H1 (cell line): ENCODE data around the gene ST3GAL3. TPM values are rescaled to one million over a fixed set of nuclear protein-coding genes. Genes with fewer than 3 reads are reported as not detected.
A peak's percentile ranks its signal among the peaks of the same experiment; 100 is the strongest.

Source experiments
- CTCF ChIA-PET: fragments of 300-600 bp; sonication (Branson Sonifier 250); formaldehyde crosslinking; loops from one replicate; lab custom pipeline; 2021; ENCODE audit not compliant: partially characterized antibody; lab: Charles Lee
- POLR2A ChIA-PET: fragments of 300-600 bp; sonication (Branson Sonifier 250); formaldehyde crosslinking; loops from one replicate; lab custom pipeline; 2021; ENCODE audit warnings: inconsistent platforms; ENCODE audit not compliant: partially characterized antibody; lab: Charles Lee
- DNase-seq, 2 experiments: peaks; one replicate each; pipeline versions ENCODE4 v3.0.0 to v3.0.0-alpha.2; 2010 to 2022; ENCODE audit warnings: low spot score in 2 of 2, low read depth in 1 of 2, mixed read lengths in 1 of 2
- FAIRE-seq: peaks from 2 replicates; lab custom pipeline; 2011; peaks lifted over from hg19 to GRCh38; lab: Jason Lieb, UNC
- H2AFZ ChIP-seq: 2 replicates; pipeline ENCODE4 v1.8.1; 2012; ENCODE audit warnings: low read length, inconsistent platforms
- H2AK5ac ChIP-seq: 2 replicates; pipeline ENCODE4 v1.6.1; 2013; ENCODE audit warnings: low read depth, low read length
- H2BK120ac ChIP-seq: replicated peaks from 2 replicates; pipeline ENCODE3; 2013; ENCODE audit warnings: low read depth, low read length, inconsistent platforms
- H2BK12ac ChIP-seq: 2 replicates; pipeline ENCODE4 v1.6.1; 2013; ENCODE audit warnings: low read depth, low read length
- H2BK15ac ChIP-seq: 2 replicates; pipeline ENCODE4 v1.6.1; 2013; ENCODE audit warnings: low read length
- H2BK20ac ChIP-seq: 2 replicates; pipeline ENCODE4 v1.6.1; 2013; ENCODE audit warnings: low read length
- H2BK5ac ChIP-seq: 2 replicates; pipeline ENCODE4 v1.6.1; 2013; ENCODE audit warnings: low read depth, low read length
- H3K14ac ChIP-seq: 2 replicates; pipeline ENCODE4 v1.6.1; 2013; ENCODE audit warnings: inconsistent platforms; ENCODE audit not compliant: insufficient read length
- H3K18ac ChIP-seq: 2 replicates; pipeline ENCODE4 v1.6.1; 2013; ENCODE audit warnings: low read length; ENCODE audit errors: extremely low read depth
- H3K23ac ChIP-seq: 2 replicates; pipeline ENCODE4 v1.6.1; 2013; ENCODE audit warnings: inconsistent platforms; ENCODE audit not compliant: insufficient read length
- H3K23me2 ChIP-seq: 2 replicates; pipeline ENCODE4 v1.6.1; 2013; ENCODE audit warnings: low read depth, low read length
- H3K27ac ChIP-seq: 2 replicates; pipeline ENCODE4 v1.6.1; 2011; ENCODE audit warnings: low read depth, low read length, inconsistent platforms
- H3K27me3 ChIP-seq, 4 experiments: replicated peaks in 1 of 4; 1 replicate in 1 of 4; 2 replicates in 3 of 4; pipeline versions ENCODE4 v1.6.1 to v1.8.1; 2011 to 2013; ENCODE audit warnings: low read length in 3 of 4, mild to moderate bottlenecking in 3 of 4, inconsistent platforms in 2 of 4, mixed read lengths in 2 of 4, moderate library complexity in 1 of 4; ENCODE audit not compliant: control insufficient read depth in 3 of 4, insufficient read depth in 3 of 4; ENCODE audit errors: extremely low read depth in 1 of 4
- H3K36me3 ChIP-seq, 4 experiments: 2 replicates each; pipeline versions ENCODE4 v1.6.1 to v1.8.1; 2011 to 2013; ENCODE audit warnings: mild to moderate bottlenecking in 4 of 4, low read length in 3 of 4, moderate library complexity in 2 of 4, control low read depth in 1 of 4, inconsistent platforms in 1 of 4; ENCODE audit not compliant: insufficient read depth in 4 of 4, control insufficient read depth in 2 of 4
- H3K4ac ChIP-seq: replicated peaks from 2 replicates; pipeline ENCODE3; 2013; ENCODE audit warnings: low read length, low read depth, mixed read lengths, inconsistent platforms; ENCODE audit not compliant: insufficient read length
- H3K4me1 ChIP-seq, 4 experiments: replicated peaks in 1 of 4; 1 replicate in 1 of 4; 2 replicates in 3 of 4; pipeline versions ENCODE4 v1.6.1 to v1.8.1; 2011 to 2013; ENCODE audit warnings: low read length in 3 of 4, inconsistent platforms in 2 of 4, mixed read lengths in 1 of 4; ENCODE audit not compliant: insufficient read depth in 4 of 4, control insufficient read depth in 3 of 4
- H3K4me2 ChIP-seq, 2 experiments: 2 replicates each; pipeline versions ENCODE4 v1.6.1 to v1.8.1; 2011 to 2013; ENCODE audit warnings: low read depth in 2 of 2, low read length in 2 of 2, control low read depth in 1 of 2, inconsistent platforms in 1 of 2, mild to moderate bottlenecking in 1 of 2; ENCODE audit not compliant: insufficient read depth in 1 of 2
- H3K4me3 ChIP-seq, 4 experiments: fragments of 200-600, 300-600 bp in 1 of 4; sonication (generic), shearing (Covaris generic), sonication (Bioruptor Twin) in 1 of 4; 2 replicates each; pipeline versions ENCODE4 v1.5.1 to v1.8.1; 2011 to 2016; ENCODE audit warnings: low read length in 4 of 4, low read depth in 3 of 4, control low read depth in 2 of 4, inconsistent platforms in 2 of 4, mild to moderate bottlenecking in 2 of 4, mixed read lengths in 1 of 4, moderate library complexity in 1 of 4; ENCODE audit not compliant: insufficient read depth in 2 of 4; ENCODE audit errors: extremely low read depth in 1 of 4
- H3K56ac ChIP-seq: replicated peaks from 2 replicates; pipeline ENCODE3; 2013; ENCODE audit warnings: low read depth, mild to moderate bottlenecking, mixed read lengths, low read length, inconsistent platforms; ENCODE audit not compliant: insufficient read length
- H3K79me1 ChIP-seq: 2 replicates; pipeline ENCODE4 v1.6.1; 2013; ENCODE audit warnings: low read depth, low read length, control low read depth
- H3K79me2 ChIP-seq, 2 experiments: 2 replicates each; pipeline versions ENCODE4 v1.6.1 to v1.8.1; 2012 to 2013; ENCODE audit warnings: low read length in 2 of 2, mild to moderate bottlenecking in 2 of 2, inconsistent platforms in 1 of 2; ENCODE audit not compliant: insufficient read depth in 2 of 2, control insufficient read depth in 1 of 2
- H3K9ac ChIP-seq, 4 experiments: replicated peaks in 1 of 4; 1 replicate in 1 of 4; 2 replicates in 3 of 4; pipeline versions ENCODE4 v1.6.1 to v1.8.1; 2011 to 2013; ENCODE audit warnings: low read depth in 3 of 4, low read length in 3 of 4, control low read depth in 2 of 4, mild to moderate bottlenecking in 2 of 4, moderate library complexity in 2 of 4, inconsistent platforms in 1 of 4; ENCODE audit errors: extremely low read depth in 1 of 4
- H3K9me3 ChIP-seq, 2 experiments: 2 replicates each; pipeline versions ENCODE4 v1.6.1 to v1.8.1; 2012 to 2013; ENCODE audit warnings: mild to moderate bottlenecking in 2 of 2, moderate library complexity in 2 of 2, control low read depth in 1 of 2, inconsistent platforms in 1 of 2, low read depth in 1 of 2, low read length in 1 of 2, mixed read lengths in 1 of 2; ENCODE audit not compliant: insufficient read depth in 2 of 2
- H4K20me1 ChIP-seq, 2 experiments: replicated peaks in 1 of 2; 2 replicates each; pipeline versions ENCODE3 to v1.8.1; 2011 to 2013; ENCODE audit warnings: inconsistent platforms in 2 of 2, low read length in 2 of 2, mild to moderate bottlenecking in 1 of 2; ENCODE audit not compliant: insufficient read depth in 2 of 2, control insufficient read depth in 1 of 2
- H4K5ac ChIP-seq: 2 replicates; pipeline ENCODE4 v1.6.1; 2013; ENCODE audit warnings: low read length, low read depth, mixed read lengths, inconsistent platforms; ENCODE audit not compliant: insufficient read length
- H4K8ac ChIP-seq: 2 replicates; pipeline ENCODE4 v1.8.0; 2013; ENCODE audit warnings: mild to moderate bottlenecking, moderate library complexity, low read length, inconsistent platforms; ENCODE audit not compliant: insufficient read depth; ENCODE audit errors: extremely low read depth
- H4K91ac ChIP-seq: replicated peaks from 2 replicates; pipeline ENCODE3; 2013; ENCODE audit warnings: low read length, mixed read lengths, inconsistent platforms; ENCODE audit not compliant: insufficient read length
- ASH2L ChIP-seq: fragments of 200-600, 300-600 bp; sonication (generic); IDR thresholded peaks from one replicate; pipeline ENCODE4 v1.7.1; 2017; ENCODE audit warnings: low read length
- GTF2F1 ChIP-seq: IDR thresholded peaks from 2 replicates; pipeline ENCODE4 v1.6.1; 2012; ENCODE audit warnings: low read depth, low read length, improper control_type of control experiment, borderline replicate concordance
- HDAC2 ChIP-seq, 2 experiments: fragments of 300-600 bp in 1 of 2; sonication (generic) in 1 of 2; IDR thresholded peaks; 2 replicates each; pipeline ENCODE4 v1.6.1; 2011 to 2012; ENCODE audit warnings: low read depth in 2 of 2, low read length in 2 of 2, mild to moderate bottlenecking in 2 of 2, moderate library complexity in 2 of 2, borderline replicate concordance in 1 of 2, inconsistent platforms in 1 of 2
- HDAC6 ChIP-seq: IDR thresholded peaks from one replicate; pipeline ENCODE4 v1.7.1; 2012; ENCODE audit warnings: low read depth, mild to moderate bottlenecking, inconsistent platforms, low read length, moderate library complexity
- POLR2AphosphoS5 ChIP-seq: IDR thresholded peaks from 2 replicates; pipeline ENCODE4 v1.6.1; 2011; ENCODE audit warnings: low read depth, low read length
- SIN3A ChIP-seq, 2 experiments: IDR thresholded peaks in 1 of 2; conservative IDR thresholded peaks in 1 of 2; 2 replicates each; pipeline ENCODE4 v1.6.1; 2011 to 2012; ENCODE audit warnings: low read length in 2 of 2, improper control_type of control experiment in 1 of 2, low read depth in 1 of 2, mild to moderate bottlenecking in 1 of 2
- SP4 ChIP-seq: IDR thresholded peaks from 2 replicates; pipeline ENCODE4 v1.6.1; 2012; ENCODE audit warnings: low read length, inconsistent platforms
- SUZ12 ChIP-seq: fragments of 200-600 bp; sonication (generic); IDR thresholded peaks from 2 replicates; pipeline ENCODE4 v1.6.1; 2012; ENCODE audit warnings: mild to moderate bottlenecking, inconsistent platforms, low read length, moderate library complexity, mixed read lengths
- USF2 ChIP-seq: IDR thresholded peaks from 2 replicates; pipeline ENCODE4 v1.6.1; 2011; ENCODE audit warnings: low read length, improper control_type of control experiment
- YY1 ChIP-seq: IDR thresholded peaks from 2 replicates; pipeline ENCODE4 v1.6.1; 2011; ENCODE audit warnings: low read depth, mild to moderate bottlenecking, low read length
- WGBS, 2 experiments: shearing (Covaris generic) in 1 of 2; methylation state at CpG; one replicate each; pipeline versions ENCODE4 v1.1.6 to v1.1.7; 2013 to 2015; ENCODE audit warnings: low lambda C conversion rate in 2 of 2, mixed read lengths in 2 of 2, inconsistent platforms in 1 of 2, low coverage in 1 of 2, missing lambda C conversion rate in 1 of 2; ENCODE audit not compliant: insufficient replicate concordance in 2 of 2, insufficient coverage in 1 of 2, insufficient read length in 1 of 2; ENCODE audit errors: extremely low coverage in 1 of 2, missing lambda C conversion rate in 1 of 2; 5-methylcytosine and 5-hydroxymethylcytosine counted together
- polyA plus RNA-seq, 7 experiments: library from polyadenylated mRNA; depleted of rRNA in 3 of 7; stranded (reverse) in 5 of 7; unstranded in 2 of 7; fragments of >200 nt in 5 of 7; fragments of 200-250 nt in 2 of 7; gene quantifications; 1 replicate in 5 of 7; 2 replicates in 1 of 7; 4 replicates in 1 of 7; pipeline versions ENCODE4 v1.2.1 to v1.2.3, GENCODE V29; 2011 to 2013; ENCODE audit warnings: missing spikeins in 2 of 7, mixed read lengths in 2 of 7
- total RNA-seq: library from RNA; stranded (reverse); fragmentation: NEBNext Ultra II Directional; extraction: Animal tissue kit (Norgen Biotek cat#: 25700); gene quantifications from 2 replicates; pipeline ENCODE4 v1.2.1, GENCODE V29; 2021

The ST3GAL3 gene
- total and polyA plus RNA-seq, 2 of the 8 experiments (the other 6 are each of a cell fraction or from before 2014, with no cell fraction given): 6.8 to 7.0 TPM

- Histone ChIP-seq H3K4me1 (peaks cover 0 to 4% (median 0%) of the 10 kb centered on the region in 4 experiments; a peak in 2 of 7 replicates), H3K9ac (no peak overlapping the region), H4K20me1 (no peaks in the 10 kb centered on the region), H3K4ac (no peak overlapping the region), H3K4me3 (no peak overlapping the region), H2BK20ac (0 out of 2 replicates have a peak overlapping the region, but pooled peaks have one; percentile 21), H3K18ac (no peak overlapping the region), H2BK15ac (no peak overlapping the region), H3K27ac (no peak overlapping the region), H2BK120ac (no peak overlapping the region), H3K56ac (no peak overlapping the region), H3K36me3 (no peaks in the 10 kb centered on the region), H3K4me2 (no peak overlapping the region), H3K23me2 (no peaks in the 10 kb centered on the region), H2AFZ (no peak overlapping the region), H3K14ac (no peak overlapping the region), H2AK5ac (0 out of 2 replicates have a peak overlapping the region, but pooled peaks have one; percentile 65), H2BK12ac (no peak overlapping the region), H3K79me2 (no peaks in the 10 kb centered on the region), H3K23ac (no peak overlapping the region), H4K5ac (no peak overlapping the region), H3K27me3 (no peaks in the 10 kb centered on the region), H2BK5ac (no peak overlapping the region), H3K79me1 (no peaks in the 10 kb centered on the region), H4K91ac (peak overlapping the region; percentile 29), H3K9me3 (peaks cover 0 to 6% of the 10 kb centered on the region in 2 experiments; a peak in 1 of 4 replicates), H4K8ac (no peak overlapping the region)
- TF ChIP-seq SP4 (no peak), SUZ12 (no peak), HDAC6 (no peak), ASH2L (no peak), POLR2AphosphoS5 (no peak), USF2 (no peak), GTF2F1 (no peak), YY1 (no peak), HDAC2 (IDR thresholded peaks at IDR 0.05; ENCODE audit: borderline replicate concordance in 1 of 2, low read depth in 2 of 2, low read length in 2 of 2) (no peak), SIN3A (conservative IDR thresholded peaks at IDR 0.05 in 1 of 2, IDR thresholded peaks at IDR 0.05 in 1 of 2; ENCODE audit: low read depth in 1 of 2, low read length in 2 of 2) (no peak)
- CTCF ChIA-PET: interaction anchor here (0.7 kb wide), 1 partner anchor 130 kb away, joined by 3 read pairs; no protein-coding TSS in a partner anchor
- DNase-seq (no peak), FAIRE-seq (no peak)
- POLR2A ChIA-PET: no interaction called here
- 84% methylated on average over 4 of the region's 4 CpGs; no CpG with 5 or more reads in 1 of the 2 experiments for WGBS, 2 experiments
Observed at GRCh38 chr1:43804569-43804968, 97.2 kb downstream of the ST3GAL3 start.
